NCI-H446 treated with DMSO at 0.1 percent for 48 hours (cell line): ENCODE measurements around the gene LHFPL6.
A peak's percentile ranks its signal among the peaks of the same experiment; 100 is the strongest.

Experiments used
- DNase-seq: peaks from one replicate; lab custom pipeline; 2025; lab: John Stamatoyannopoulos, UW

The LHFPL6 gene

DNA sequence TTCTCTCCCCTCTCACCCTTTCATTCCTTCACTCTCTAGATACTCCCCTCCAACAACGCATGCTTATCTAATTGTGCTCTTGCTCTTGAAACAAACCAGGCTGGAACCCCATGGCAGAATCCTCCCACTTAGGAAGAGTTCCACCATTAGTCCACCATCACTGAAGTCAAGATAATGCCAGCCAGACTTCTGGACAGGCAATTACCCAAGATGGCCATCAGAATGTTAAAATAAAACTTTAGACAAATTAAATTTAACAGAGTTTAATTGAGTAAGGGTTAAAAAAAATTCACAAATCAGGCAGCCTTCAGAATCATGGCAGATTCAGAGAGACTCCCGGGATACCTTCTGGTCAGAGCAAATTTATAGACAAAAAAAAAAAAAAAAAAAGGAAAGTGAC lies 221.5 kb downstream of the LHFPL6 start:
- DNase-seq: no peak

DNA sequence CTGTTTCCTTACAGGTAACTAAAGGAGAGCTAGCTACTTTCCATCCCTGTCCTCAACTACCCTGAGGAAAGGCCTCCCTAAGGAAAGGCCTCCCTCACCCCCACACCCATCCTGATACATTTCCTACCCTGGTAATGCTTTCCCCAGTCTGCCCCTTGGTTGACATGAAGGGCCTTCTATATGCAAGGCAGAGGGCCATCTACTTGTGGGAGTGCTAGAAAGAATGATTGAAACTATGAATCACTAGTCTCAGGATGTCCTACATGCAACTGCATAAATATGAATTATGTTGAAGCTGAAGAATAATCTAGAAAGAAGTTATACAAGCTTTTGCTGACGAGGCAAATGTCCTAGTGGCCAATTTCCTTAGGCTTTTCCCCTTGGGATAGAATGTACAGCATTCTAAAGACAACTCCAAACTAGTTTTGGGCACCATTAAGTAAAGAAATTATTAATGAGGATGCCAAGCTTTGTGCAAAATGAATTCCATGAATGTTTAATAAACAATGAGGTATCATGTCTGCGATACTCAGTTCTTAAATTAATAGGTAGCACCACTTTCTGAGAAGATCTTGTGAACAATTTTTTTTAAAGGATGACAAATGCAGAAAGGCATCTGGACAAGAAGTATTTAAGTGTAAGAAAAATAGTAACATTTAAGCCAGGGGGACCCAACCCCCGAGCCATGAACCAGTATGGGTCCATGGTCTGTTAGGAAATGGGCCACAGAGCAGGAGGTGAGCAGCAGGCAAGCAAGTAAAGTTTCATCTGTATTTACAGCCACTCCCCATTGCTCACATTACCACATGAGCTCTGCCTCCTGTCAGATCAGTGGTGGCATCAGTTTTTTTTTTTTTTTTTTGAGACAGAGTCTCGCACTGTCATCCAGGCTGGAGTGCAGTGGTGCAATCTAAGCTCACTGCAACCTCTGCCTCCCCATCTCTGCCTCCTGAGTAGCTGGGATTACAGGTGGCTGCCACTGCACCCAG lies 223.0 kb downstream of the LHFPL6 start:
- no peak for DNase-seq

DNA sequence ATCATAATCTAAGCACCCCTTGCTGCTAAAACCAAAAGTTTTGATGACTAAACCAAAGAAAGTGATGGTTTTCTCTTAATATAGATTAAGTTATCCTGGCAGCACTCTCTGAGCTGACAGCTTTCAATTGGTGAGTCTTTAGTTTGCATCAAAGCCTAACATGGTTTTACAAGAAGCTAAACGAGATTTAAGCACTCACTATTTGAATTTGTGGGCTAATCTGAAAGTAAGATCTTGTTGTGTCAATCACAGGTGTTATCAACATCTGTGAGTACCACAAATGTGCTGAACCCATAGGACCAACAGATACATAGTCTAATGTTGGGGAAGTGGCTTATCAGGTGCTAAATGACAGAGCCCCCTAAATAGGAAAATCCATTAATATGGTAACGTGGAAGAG lies 223.9 kb downstream of the LHFPL6 start:
- DNase-seq: no peak

DNA sequence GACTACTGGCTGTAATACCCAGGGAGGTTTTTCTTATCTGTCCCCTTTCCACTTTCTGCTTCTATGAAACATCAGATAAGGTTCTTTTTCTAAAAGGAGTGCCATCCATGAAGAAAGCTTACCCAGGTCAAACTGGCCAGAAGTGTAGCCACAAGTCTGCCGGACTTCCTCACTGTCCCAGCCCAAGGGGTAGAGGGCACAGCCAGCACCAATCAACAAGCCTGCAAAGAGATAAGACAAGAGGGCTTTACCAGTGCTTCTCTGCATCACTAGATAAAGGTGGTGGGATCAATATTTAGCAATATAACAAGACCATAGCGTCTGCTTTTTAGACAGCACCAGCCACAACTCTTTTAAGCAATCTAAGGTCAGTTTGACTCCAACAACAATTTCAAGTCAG lies 224.7 kb downstream of the LHFPL6 start:
- no peak for DNase-seq

DNA sequence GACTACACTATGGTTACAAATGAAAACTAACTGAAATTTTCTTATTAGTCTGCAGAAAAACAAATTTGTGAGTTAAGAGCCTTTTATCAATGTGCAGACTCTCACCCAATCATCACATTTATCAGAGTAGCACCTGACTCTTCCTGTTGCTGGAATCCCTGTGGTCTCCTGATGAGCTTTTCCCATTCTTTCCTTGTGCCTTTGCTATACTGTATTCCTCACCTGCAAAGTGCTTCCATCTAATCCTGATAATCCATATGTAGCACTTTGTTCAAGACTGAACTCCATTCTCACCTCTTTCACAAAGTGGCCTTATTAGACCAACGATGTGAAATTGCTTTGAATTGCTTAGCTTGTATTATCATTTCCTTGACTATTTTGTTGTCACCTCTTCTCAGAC lies 225.3 kb downstream of the LHFPL6 start:
- no peak for DNase-seq

DNA sequence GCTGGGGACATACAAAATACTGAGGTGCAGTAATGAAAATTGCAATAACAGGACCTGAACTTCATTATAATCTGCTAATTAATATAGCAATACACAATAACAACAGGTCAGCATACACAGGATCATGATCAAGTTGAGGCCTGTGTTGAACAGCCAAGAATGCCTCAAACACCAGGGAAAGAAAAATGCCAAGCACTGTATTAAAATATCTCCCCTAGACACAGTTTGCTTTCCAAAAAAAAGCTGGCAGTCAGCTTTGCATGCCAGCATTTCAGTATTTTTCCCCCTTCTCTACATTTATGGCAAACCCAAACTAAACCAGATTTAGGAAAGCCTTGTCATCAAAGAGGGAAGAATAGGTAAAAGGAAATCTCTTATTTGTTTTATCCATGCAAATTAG lies 226.9 kb downstream of the LHFPL6 start:
- no peak for DNase-seq

DNA sequence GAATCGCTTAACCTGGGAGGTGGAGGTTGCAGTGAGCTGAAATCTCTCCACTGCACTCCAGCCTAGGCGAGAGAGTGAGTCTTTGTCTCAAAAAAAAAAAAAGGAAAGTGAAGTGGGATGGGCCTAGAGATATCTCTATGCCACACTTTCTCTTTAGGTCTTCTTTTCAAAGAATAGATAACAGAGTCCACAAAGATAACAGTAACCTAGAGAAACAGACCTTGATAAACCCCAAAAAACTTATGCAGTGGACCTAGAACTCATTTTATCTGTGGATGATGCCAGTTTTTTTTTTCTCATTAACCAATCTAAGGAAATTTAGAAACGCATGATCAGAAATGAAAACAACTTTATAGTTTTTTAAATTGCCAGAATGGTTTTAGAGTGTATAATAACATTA lies 227.4 kb downstream of the LHFPL6 start:
- DNase-seq: no peak

DNA sequence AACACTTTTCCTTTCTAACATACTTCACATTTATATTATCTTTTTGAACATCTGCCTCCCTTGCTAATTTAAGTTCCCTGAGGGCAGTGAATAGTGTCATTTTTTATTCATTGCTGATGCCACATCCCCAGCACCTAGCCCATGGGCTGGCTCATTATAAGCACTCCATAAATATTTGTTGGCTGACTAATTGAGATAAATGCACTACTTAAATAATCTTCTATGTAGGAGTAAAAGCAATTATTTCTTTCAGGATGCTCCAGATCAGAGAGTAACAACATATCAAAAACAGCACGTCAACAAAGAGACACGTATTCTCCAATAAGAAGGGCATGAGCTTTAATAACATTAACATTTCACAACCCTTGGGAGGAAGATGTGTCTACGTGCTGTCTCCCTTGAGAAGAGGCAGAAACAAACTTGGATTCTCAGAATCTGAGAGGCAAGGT lies 228.2 kb downstream of the LHFPL6 start:
- DNase-seq: no peak

DNA sequence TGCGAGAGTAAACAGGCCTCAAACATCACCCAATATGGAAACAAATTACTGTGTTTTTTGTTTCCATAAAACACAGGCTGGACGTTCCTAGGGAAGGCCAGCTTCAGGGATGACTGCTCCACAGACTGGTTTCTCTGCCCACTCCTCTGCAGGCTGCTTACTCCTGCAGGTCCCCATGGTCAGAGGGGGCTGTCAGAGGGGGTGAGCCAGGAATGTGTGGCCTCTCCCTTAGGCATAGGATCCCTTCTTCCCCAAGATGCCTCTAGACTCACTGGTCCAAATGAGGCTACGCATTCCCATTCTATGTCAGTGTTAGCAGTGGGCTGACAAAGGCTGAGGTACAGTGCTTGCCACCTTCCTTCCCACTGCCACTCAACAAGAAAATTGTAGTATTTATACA lies 229.8 kb downstream of the LHFPL6 start:
- DNase-seq: no peak

DNA sequence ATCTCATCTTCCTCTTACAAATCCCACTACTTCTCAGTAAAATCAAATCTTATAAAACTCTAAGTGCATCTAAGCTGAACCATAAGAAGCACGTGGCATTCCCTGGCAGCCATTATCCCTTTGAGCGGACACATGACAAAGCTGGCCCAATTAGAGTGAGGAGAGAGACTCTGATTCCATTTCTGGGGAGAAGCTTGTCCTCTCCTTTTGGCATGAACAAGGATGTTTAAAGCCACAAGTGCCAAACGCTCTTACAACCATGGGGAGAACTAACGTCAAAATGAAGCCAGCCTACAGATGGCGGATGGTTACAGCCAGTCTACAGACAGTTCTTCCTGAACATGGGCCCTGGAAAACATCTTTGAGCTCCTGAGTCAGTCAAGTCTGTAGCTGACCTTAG lies 231.3 kb downstream of the LHFPL6 start:
- no peak for DNase-seq

DNA sequence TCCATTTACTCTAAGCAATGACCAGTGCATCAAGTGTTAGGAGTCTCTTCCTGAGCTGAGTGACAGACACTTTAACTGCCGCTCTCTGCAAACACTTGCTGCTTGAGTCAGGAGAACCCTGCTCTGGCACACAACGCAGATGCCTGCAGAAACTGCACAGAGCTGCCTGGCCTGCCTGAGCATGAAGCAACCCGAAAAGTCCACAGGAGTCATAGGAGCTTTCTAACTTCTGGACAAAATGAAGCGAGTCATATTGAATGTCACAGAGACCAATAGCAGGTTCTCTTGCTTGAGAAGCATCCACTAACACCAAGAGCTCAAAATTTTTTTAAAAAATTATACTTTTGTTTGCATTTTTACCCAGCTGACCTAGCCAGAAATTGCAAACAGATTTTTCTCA lies 232.4 kb downstream of the LHFPL6 start:
- DNase-seq: no peak

DNA sequence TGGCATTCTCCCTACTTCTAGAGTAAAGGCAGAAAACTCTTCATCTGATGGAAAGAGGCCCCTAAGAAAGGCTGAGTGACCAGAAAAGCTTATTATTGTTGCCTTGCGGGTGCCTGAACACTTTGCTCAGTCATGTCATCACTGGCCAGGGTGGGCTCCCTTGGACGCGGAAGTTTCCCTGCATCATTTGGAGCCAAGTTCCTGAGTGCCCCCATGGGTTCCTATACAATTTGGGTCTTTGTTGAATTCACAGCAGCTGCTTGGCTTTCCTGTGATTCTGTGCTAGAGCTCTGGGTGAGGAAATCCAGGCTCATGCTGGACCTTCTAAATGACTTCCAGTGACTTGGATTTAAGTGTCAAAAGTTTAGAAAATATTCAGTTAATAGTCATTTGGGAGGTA lies 232.9 kb downstream of the LHFPL6 start:
- DNase-seq: no peak

DNA sequence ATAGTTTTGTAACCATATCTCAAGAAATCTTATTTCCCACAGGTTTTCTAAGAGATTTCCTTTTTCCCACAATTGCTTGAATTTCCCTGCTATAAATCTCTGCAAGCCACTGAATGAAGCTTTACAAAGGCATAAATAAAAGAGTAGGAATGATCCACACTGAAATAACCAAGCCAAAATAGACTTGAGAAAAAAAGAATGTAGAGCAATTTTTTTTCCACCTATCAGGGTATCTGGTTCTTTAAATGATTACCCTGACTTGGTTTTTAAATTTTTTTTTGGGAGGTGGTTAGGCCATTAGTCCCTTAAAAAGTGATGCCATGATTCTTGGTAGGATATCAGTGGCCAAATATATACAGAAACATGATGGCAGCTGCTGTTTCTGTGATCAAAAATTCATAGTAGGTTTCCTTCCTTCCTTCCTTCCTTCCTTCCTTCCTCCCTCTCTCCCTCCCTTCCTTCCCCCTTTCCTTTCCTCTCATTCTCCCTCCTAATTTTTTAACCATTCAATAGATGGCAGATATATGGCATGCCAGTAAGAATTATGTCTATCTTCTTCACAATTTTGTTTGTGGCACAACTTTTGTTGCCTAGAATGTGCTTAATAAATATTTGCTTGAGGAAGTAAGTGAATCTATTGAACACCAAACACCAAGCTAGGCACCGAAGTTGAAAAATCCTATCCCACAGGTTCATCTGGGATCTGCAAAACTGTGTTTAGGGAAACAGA lies 233.7 kb downstream of the LHFPL6 start:
- DNase-seq: no peak

DNA sequence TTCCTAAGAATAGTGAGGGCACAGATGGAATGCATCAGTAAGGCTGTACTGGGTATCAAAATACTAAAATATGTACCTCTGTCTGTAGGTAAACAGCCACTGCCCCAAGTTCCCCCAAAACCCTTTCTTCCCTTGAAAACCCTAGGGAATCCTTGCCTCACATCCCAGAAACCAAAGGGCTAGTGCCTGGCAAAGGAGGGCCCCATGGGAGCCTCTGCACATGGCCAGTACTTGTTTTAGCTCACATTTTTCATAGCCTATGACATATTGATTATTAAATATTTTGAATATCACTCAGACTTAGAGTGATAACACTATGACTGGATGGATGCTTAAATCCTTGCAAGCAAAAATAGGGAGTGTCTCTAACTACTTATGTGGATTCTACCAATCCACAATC lies 237.1 kb downstream of the LHFPL6 start:
- DNase-seq: no peak

DNA sequence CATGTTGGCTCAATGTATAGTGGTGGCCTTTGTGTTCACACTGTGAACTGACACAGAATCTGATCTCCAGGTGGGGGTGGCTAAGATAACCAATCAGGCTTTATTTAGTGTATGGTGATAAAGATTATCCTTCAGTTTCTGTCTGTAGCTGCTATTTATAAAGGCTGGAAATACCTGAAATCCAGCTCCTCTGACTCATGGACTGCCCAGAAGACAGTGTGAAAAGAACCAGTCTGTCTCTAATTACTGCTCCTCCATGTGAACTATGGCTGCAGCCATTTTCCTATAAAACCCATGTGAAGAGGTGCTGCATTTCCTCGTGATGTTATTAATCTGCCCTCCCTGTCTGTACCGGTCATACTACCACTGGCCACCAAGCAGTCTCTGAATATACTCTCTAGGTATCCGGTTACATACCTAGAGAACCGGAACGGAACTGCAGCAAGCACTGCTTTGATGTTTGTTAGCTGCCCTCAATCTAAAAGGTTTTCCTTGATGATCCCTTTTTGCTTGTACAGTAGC lies 238.0 kb downstream of the LHFPL6 start:
- DNase-seq: no peak

DNA sequence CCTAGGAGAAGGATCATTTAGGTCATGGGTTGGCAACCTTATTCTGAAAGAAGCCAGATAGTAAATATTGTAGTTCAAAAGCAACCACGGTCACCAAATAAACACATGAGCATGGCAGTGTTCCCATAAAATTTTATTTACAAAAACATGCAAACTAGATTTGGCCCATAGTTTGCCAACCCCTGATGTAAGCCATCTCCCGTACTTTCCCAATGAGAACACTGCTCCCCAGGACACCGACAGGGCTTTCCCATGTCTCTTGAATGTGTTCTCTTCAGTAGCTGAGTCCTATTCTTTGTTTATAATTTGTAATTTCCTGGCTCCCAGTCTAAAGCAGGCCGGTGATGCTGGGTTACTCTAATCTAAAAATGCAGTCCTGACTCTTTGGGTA lies 239.6 kb downstream of the LHFPL6 start:
- no peak for DNase-seq

DNA sequence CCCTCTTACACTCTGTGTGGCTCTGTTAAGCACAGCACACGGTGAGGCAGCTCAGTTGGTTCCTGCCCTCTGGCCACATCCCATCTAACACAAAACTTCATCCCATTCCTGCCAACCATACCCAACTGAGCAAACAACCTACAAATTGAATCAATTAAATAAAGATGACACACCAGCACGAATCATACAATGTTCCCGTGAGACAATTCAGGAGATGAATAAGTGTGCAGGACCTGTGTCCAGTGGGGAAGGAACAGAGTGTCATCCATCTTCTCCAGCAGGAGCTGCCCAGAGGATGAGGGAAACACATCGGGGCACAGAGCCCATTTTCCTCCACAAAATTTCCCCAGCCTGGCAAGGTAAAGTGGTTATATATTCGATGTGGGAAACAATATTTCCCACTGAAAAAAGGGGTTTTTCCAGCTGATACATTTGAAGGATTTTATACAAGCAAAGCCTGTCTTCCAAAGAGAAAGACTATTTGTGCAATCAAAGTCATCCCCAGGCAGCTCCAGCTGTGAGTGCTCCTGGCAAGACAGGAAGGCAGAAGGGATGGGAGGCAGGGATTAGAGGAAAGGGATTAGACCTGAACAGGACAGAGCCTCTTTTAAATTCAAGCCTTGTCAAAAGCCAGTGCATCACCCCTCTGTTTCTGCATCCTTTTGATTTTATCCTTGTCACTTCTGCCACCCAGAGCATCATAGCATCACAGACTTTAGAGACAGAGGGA lies 240.2 kb downstream of the LHFPL6 start:
- no peak for DNase-seq

DNA sequence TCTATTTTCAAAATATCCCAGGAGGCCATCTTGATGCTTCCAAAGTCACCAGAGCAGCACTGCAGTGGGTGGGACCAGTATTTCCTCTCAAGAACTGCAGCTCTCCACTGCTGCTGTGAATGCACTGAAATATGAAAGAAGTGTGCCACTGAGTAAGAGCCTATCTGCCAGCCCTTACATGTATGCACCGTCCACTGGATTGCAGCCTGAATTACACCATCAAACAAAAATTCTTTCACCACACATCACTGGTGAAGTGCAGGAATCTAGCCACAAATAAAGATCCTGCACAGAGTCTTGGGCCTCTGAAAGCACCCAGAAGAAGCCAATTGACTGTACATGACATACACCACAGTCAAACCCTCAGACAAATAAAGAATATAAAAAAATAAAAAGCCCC lies 249.0 kb downstream of the LHFPL6 start:
- DNase-seq: no peak

DNA sequence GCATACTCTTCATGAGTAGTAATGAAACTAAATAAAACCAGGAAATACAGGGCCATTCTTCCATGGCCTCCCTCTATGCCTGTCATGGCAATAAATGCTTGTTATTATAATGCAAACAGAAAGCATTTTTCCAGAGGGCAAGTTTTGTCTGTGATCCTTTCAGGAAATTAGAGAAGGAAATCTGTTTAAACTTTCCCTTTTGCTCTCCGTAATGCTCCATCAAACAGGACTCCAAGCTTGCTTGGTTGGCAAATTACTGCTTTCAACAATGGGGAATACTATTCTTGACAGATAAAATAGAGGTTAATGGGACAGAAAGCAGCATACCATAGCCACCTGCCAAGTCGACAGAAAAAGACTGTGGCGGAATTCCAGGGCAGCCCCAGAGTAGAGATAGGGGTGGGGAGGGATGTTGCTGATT lies 252.5 kb downstream of the LHFPL6 start:
- DNase-seq: peak; percentile 11

DNA sequence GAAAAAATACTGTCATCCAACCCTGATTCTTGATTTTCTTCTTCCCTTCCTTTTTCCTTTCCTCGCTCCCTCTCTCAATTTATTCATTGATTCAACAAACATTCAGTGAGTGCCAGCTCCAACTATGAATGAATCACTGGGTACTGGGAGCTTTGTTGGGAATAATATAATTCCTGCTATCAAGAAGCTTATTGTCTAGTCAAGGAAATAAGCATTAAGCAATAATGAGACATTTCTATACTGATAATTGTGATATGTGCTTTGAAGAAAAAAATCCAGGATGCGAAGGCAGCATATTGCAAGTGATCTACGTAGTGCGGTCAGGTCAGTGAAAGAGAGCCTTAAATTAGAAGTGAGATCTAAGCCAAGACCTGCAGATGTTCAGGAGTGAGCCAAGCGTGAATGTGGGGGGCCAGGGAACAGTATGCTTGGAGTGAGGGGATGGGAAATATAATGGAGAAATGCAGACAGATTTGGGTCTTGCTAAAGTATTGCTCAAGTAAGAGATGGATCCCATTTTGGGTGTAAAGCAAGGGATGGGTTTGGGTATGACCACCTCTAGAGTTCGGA lies 253.5 kb downstream of the LHFPL6 start:
- no peak for DNase-seq

DNA sequence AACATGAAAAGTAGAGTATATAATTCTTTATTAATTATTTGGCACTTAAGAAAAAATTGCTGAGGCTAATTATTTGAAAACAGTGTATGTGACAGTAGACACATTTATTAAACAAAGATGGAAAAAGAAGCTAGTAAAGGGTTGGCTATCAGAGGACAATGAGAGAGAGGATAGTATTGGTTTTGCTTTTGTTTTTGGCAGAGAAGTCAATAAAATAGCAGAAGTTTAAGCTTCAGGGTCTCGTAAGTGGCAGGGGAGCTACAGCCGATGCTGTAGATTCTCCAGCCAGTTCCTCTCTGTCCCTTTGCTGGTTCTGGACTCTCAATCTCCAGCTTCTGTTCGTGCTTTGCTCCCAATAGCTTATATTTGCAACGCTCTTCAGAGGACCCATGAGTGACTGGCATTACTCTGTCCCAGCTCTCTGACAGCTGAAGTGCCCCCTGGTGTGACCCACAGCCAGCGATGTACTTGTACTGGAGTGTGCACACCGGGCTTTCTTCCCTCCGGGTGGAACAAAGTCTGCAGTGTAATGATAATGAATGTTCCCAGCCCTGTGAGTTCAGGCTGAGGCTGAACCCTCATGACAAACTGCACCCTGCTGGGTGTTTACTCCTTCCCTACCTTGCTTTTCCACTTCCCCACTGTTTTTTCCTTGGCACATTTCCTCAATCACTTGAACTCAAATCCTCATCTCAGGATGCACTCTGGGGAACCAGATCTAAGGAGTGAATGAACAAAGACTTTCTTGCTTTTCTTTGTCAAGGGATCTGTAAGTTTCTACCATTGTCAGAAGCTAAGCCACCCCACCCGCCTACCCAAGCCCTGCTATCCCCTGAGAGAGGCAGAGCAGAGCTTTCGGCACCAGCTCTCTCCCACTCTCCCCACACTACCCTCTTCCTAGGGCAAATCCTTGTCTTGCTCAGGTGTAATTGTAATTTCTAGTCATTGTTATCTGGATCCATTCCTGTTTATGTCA lies 254.8 kb downstream of the LHFPL6 start:
- no peak for DNase-seq
